COLO668 (cell line): ENCODE data around the gene MINDY1.

Experiments
- DNase-seq: peaks from one replicate; lab custom pipeline; 2025; ENCODE audit not compliant: unreplicated experiment; lab: John Stamatoyannopoulos, UW

Gene MINDY1

GRCh38 chr1:150987924-150988323 lies 18.8 kb downstream of the MINDY1 start:
- DNase-seq = no peak

GRCh38 chr1:150985179-150985825 lies 21.4 kb downstream of the MINDY1 start:
- no peak for DNase-seq

GRCh38 chr1:150981805-150982712 lies 24.6 kb downstream of the MINDY1 start, which contains the start of gene ANXA9:
ANXA9 (plus strand) TSS chr1:150982292; CDS start chr1:150983106, 814 bp downstream.
- DNase-seq = no peak

GRCh38 chr1:150981177-150981804 lies 25.4 kb downstream of the MINDY1 start:
- DNase-seq = peak; percentile 82

GRCh38 chr1:150979092-150980056 lies 27.3 kb downstream of the MINDY1 start:
- peak; percentile 86 for DNase-seq

GRCh38 chr1:150976879-150977694 lies 29.6 kb downstream of the MINDY1 start:
- peak; percentile 74 for DNase-seq

GRCh38 chr1:150976401-150976821 lies 30.3 kb downstream of the MINDY1 start:
- DNase-seq = no peak

- DNase-seq = peak; percentile 90
These were observed 31.9 kb downstream of the MINDY1 start, which contains the start of gene CERS2 for GRCh38 chr1:150974580-150975478. CERS2 (minus strand) TSS chr1:150974835; CDS start chr1:150969090, 5,745 bp downstream.

GRCh38 chr1:150973836-150974579 lies 32.7 kb downstream of the MINDY1 start:
- DNase-seq = peak; percentile 71

- peak; percentile 45 for DNase-seq
These were observed 33.4 kb downstream of the MINDY1 start for GRCh38 chr1:150973258-150973835.

- DNase-seq = no peak
These were observed 34.2 kb downstream of the MINDY1 start for GRCh38 chr1:150972417-150972940.

GRCh38 chr1:150971583-150972416 lies 34.9 kb downstream of the MINDY1 start:
- no peak for DNase-seq

GRCh38 chr1:150970808-150971582 lies 35.7 kb downstream of the MINDY1 start:
- DNase-seq = no peak

GRCh38 chr1:150969626-150970025 lies 37.1 kb downstream of the MINDY1 start:
- no peak for DNase-seq

GRCh38 chr1:150968491-150968890 lies 38.2 kb downstream of the MINDY1 start:
- no peak for DNase-seq
